Astrocyte (in vitro differentiated cells and primary cell): ENCODE data around the gene USP34. TPM values are rescaled to one million over a fixed set of nuclear protein-coding genes. Genes with fewer than 3 reads are reported as not detected.

Experiments used
- DNase-seq: peaks from one replicate; pipeline ENCODE4 v3.0.0-alpha.2; 2010; ENCODE audit warnings: low read depth
- FAIRE-seq: peaks from 2 replicates; lab custom pipeline; 2011; peaks lifted over from hg19 to GRCh38; lab: Jason Lieb, UNC
- H2AFZ ChIP-seq: 2 replicates; pipeline ENCODE4 v1.6.0; 2012; ENCODE audit warnings: low read depth, low read length, inconsistent platforms
- H3K27ac ChIP-seq: 2 replicates; pipeline ENCODE4 v1.5.1; 2011; ENCODE audit warnings: low read depth, low read length, inconsistent platforms
- H3K27me3 ChIP-seq: 2 replicates; pipeline ENCODE4 v1.6.0; 2011; ENCODE audit warnings: low read length, inconsistent platforms; ENCODE audit not compliant: insufficient read depth
- H3K36me3 ChIP-seq: 2 replicates; pipeline ENCODE4 v1.5.1; 2011; ENCODE audit warnings: low read length, inconsistent platforms; ENCODE audit not compliant: insufficient read depth
- H3K4me1 ChIP-seq: 2 replicates; pipeline ENCODE4 v1.5.1; 2011; ENCODE audit warnings: low read length, inconsistent platforms; ENCODE audit not compliant: insufficient read depth
- H3K4me2 ChIP-seq: 2 replicates; pipeline ENCODE4 v1.6.0; 2012; ENCODE audit warnings: low read length, inconsistent platforms
- H3K4me3 ChIP-seq: 2 replicates; pipeline ENCODE4 v1.5.1; 2011; ENCODE audit warnings: low read depth, mild to moderate bottlenecking, low read length, inconsistent platforms; ENCODE audit not compliant: insufficient read depth
- H3K79me2 ChIP-seq: 2 replicates; pipeline ENCODE4 v1.6.0; 2012; ENCODE audit warnings: mild to moderate bottlenecking, low read length, inconsistent platforms; ENCODE audit not compliant: insufficient read depth
- H3K9ac ChIP-seq: 2 replicates; pipeline ENCODE4 v1.6.0; 2012; ENCODE audit warnings: mild to moderate bottlenecking, low read length, inconsistent platforms
- H3K9me3 ChIP-seq: 2 replicates; pipeline ENCODE4 v1.5.1; 2012; ENCODE audit warnings: low read depth, mild to moderate bottlenecking, low read length, inconsistent platforms; ENCODE audit not compliant: insufficient read depth
- H4K20me1 ChIP-seq: 2 replicates; pipeline ENCODE4 v1.6.0; 2012; ENCODE audit warnings: low read length, inconsistent platforms; ENCODE audit not compliant: insufficient read depth
- H3K27ac Mint-ChIP-seq: one replicate; pipeline ENCODE4 v1.8.0; 2021; ENCODE audit warnings: mild to moderate bottlenecking, mixed read lengths; ENCODE audit not compliant: unreplicated experiment
- H3K27me3 Mint-ChIP-seq: one replicate; pipeline ENCODE4 v1.8.0; 2021; ENCODE audit warnings: low read depth, mixed read lengths; ENCODE audit not compliant: unreplicated experiment
- H3K36me3 Mint-ChIP-seq: one replicate; pipeline ENCODE4 v1.8.0; 2021; ENCODE audit warnings: low read depth, mixed read lengths; ENCODE audit not compliant: unreplicated experiment
- H3K4me1 Mint-ChIP-seq: one replicate; pipeline ENCODE4 v1.8.0; 2021; ENCODE audit warnings: low read depth, mixed read lengths; ENCODE audit not compliant: unreplicated experiment
- H3K4me3 Mint-ChIP-seq: one replicate; pipeline ENCODE4 v1.8.0; 2021; ENCODE audit warnings: mild to moderate bottlenecking, moderate library complexity, mixed read lengths; ENCODE audit not compliant: unreplicated experiment
- H3K9me3 Mint-ChIP-seq: one replicate; pipeline ENCODE4 v1.8.0; 2021; ENCODE audit warnings: mild to moderate bottlenecking, mixed read lengths; ENCODE audit not compliant: unreplicated experiment
- CTCF ChIP-seq: IDR thresholded peaks from 2 replicates; pipeline ENCODE4 v1.5.1; 2011; ENCODE audit warnings: low read depth, mild to moderate bottlenecking, inconsistent platforms, low read length, moderate library complexity; ENCODE audit not compliant: insufficient read depth
- EZH2 ChIP-seq: IDR thresholded peaks from 2 replicates; pipeline ENCODE4 v1.6.1; 2012; ENCODE audit warnings: mild to moderate bottlenecking, low read length, inconsistent platforms; ENCODE audit not compliant: insufficient read depth
- total RNA-seq: library from RNA; stranded (reverse); gene quantifications from 2 replicates; pipeline ENCODE4 v1.2.1, GENCODE V29; 2021

The USP34 gene
- total RNA-seq, 1 donor from 2014 or later = 99.9 TPM

- no peaks in the 10 kb centered on the region for H3K9me3 Mint-ChIP-seq
These were observed 42.0 kb upstream of the USP34 start for GRCh38 chr2:61512768-61513398.

GRCh38 chr2:61510674-61511671 is 40.1 kb upstream of the USP34 start:
- no peak overlapping the region for H3K4me3 Mint-ChIP-seq
- H3K27me3 Mint-ChIP-seq = no peaks in the 10 kb centered on the region
- no peak overlapping the region for H2AFZ ChIP-seq
- no peak overlapping the region for H3K4me3 ChIP-seq
- H3K9ac ChIP-seq = no peak overlapping the region
- H3K9me3 Mint-ChIP-seq = no peaks in the 10 kb centered on the region
- FAIRE-seq = no peak
- H3K4me1 ChIP-seq = no peaks in the 10 kb centered on the region
- no peaks in the 10 kb centered on the region for H3K9me3 ChIP-seq
- TF ChIP-seq CTCF (no peak), EZH2 (no peak)
- peaks cover 2% of the 10 kb centered on the region for H3K4me1 Mint-ChIP-seq
- H3K36me3 Mint-ChIP-seq = peaks cover 9% of the 10 kb centered on the region
- H4K20me1 ChIP-seq = peaks cover 89% of the 10 kb centered on the region
- H3K79me2 ChIP-seq = peaks cover 100% of the 10 kb centered on the region
- H3K4me2 ChIP-seq = no peak overlapping the region
- peaks cover 32% of the 10 kb centered on the region for H3K36me3 ChIP-seq
- no peak overlapping the region for H3K27ac ChIP-seq
- DNase-seq = no peak
- H3K27ac Mint-ChIP-seq = no peak overlapping the region
- no peaks in the 10 kb centered on the region for H3K27me3 ChIP-seq

More at GRCh38 chr2:61512768-61513398, 42.0 kb upstream of the USP34 start:
- no peaks in the 10 kb centered on the region for H3K9me3 ChIP-seq
- DNase-seq (no peak), FAIRE-seq (no peak)
- TF ChIP-seq CTCF (no peak), EZH2 (no peak)
- Mint-ChIP-seq H3K36me3 (peaks cover 12% of the 10 kb centered on the region), H3K27me3 (no peaks in the 10 kb centered on the region), H3K4me1 (peaks cover 2% of the 10 kb centered on the region), H3K4me3 (no peak overlapping the region), H3K27ac (no peak overlapping the region)
- no peak overlapping the region for H3K4me2 ChIP-seq
- no peaks in the 10 kb centered on the region for H3K27me3 ChIP-seq
- no peak overlapping the region for H2AFZ ChIP-seq
- H3K4me1 ChIP-seq = no peaks in the 10 kb centered on the region
- peaks cover 85% of the 10 kb centered on the region for H4K20me1 ChIP-seq
- peaks cover 100% of the 10 kb centered on the region for H3K79me2 ChIP-seq
- H3K27ac ChIP-seq = no peak overlapping the region
- H3K9ac ChIP-seq = no peak overlapping the region
- peaks cover 38% of the 10 kb centered on the region for H3K36me3 ChIP-seq
- H3K4me3 ChIP-seq = no peak overlapping the region
